ENCODE data around the gene NTRK3.

DNA sequence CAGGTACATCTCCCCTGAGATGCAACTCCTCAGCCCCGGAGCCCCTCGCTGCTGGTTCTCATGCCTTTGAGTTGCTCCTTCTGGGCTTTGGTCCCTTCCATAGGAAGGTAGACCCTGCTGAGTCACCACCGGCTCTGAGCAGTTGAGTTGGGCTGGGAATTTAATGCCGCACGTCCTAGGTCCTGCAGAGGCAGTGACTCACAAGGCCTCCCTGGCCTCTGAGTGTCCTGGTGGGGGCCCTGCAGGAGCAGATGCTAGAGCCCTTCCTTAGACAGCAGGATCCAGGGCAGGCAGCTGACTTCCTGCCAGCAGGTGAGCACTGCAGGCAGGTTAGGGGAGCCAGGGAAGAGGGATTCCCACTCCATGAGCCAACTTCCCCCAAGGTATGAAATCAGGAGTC lies 5.5 kb upstream of the NTRK3 start:
- TF ChIP-seq TAF1 (IDR thresholded peaks at IDR 0.05; ENCODE audit: borderline replicate concordance, insufficient read depth, low read length) (no peak), POLR2AphosphoS5 (IDR thresholded peaks at IDR 0.05; ENCODE audit: low read depth, low read length) (no peak), SIN3A (IDR thresholded peaks at IDR 0.05; ENCODE audit: borderline replicate concordance, insufficient read depth, low read length) (no peak)
- TF ChIP-seq, protein P1, sequence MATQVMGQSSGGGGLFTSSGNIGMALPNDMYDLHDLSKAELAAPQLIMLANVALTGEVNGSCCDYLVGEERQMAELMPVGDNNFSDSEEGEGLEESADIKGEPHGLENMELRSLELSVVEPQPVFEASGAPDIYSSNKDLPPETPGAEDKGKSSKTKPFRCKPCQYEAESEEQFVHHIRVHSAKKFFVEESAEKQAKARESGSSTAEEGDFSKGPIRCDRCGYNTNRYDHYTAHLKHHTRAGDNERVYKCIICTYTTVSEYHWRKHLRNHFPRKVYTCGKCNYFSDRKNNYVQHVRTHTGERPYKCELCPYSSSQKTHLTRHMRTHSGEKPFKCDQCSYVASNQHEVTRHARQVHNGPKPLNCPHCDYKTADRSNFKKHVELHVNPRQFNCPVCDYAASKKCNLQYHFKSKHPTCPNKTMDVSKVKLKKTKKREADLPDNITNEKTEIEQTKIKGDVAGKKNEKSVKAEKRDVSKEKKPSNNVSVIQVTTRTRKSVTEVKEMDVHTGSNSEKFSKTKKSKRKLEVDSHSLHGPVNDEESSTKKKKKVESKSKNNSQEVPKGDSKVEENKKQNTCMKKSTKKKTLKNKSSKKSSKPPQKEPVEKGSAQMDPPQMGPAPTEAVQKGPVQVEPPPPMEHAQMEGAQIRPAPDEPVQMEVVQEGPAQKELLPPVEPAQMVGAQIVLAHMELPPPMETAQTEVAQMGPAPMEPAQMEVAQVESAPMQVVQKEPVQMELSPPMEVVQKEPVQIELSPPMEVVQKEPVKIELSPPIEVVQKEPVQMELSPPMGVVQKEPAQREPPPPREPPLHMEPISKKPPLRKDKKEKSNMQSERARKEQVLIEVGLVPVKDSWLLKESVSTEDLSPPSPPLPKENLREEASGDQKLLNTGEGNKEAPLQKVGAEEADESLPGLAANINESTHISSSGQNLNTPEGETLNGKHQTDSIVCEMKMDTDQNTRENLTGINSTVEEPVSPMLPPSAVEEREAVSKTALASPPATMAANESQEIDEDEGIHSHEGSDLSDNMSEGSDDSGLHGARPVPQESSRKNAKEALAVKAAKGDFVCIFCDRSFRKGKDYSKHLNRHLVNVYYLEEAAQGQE (IDR thresholded peaks at IDR 0.05; ENCODE audit: insufficient read depth in 1 of 2, low read depth in 2 of 2, low read length in 2 of 2) = no peak

Data from PFSK-1 (cell line).